GM10248 (cell line): ENCODE data around the gene BTLA.

Experiments used
- CTCF ChIA-PET: fragments of 300-600 bp; sonication (Branson Sonifier 250); formaldehyde crosslinking; extraction: SDS; loops from one replicate; lab custom pipeline; 2021; ENCODE audit warnings: antibody characterized with exemption; lab: Yijun Ruan, JAX
- POLR2A ChIA-PET: fragments of 350-650 bp; sonication (Branson Sonifier 250); formaldehyde crosslinking; extraction: SDS; loops from one replicate; lab custom pipeline; 2020; ENCODE audit warnings: antibody characterized with exemption; lab: Yijun Ruan, JAX
- DNase-seq: peaks from one replicate; pipeline ENCODE4 v3.0.0; 2012; ENCODE audit errors: extremely low spot score
- CTCF ChIP-seq: IDR thresholded peaks from 2 replicates; pipeline ENCODE4 v1.5.1; 2012; ENCODE audit warnings: mild to moderate bottlenecking, low read depth; ENCODE audit errors: extremely low read depth, missing control alignments, control extremely low read depth

The BTLA gene

GRCh38 chr3:112481302-112481721, 18.0 kb downstream of the BTLA start:
- POLR2A ChIA-PET: no interaction called here
- TF ChIP-seq CTCF: no peak
- no peak for DNase-seq
- CTCF ChIA-PET: interaction anchor here (1.0 kb wide), 1 partner anchor 37 kb away, joined by 3 read pairs; no protein-coding TSS in a partner anchor

- TF ChIP-seq CTCF: no peak
- POLR2A ChIA-PET: interaction anchor here (1.2 kb wide), 1 partner anchor 14 kb away, joined by 3 read pairs; no protein-coding TSS in a partner anchor
- DNase-seq: no peak
- CTCF ChIA-PET: interaction anchor here (1.0 to 2.1 kb wide), 4 partner anchors 9 to 366 kb away, joined by 3 to 6 read pairs (median 4); no protein-coding TSS in a partner anchor
Observed at GRCh38 chr3:112477891-112478290, 21.4 kb downstream of the BTLA start.

- POLR2A ChIA-PET: no interaction called here
- no peak for DNase-seq
- no peak for TF ChIP-seq CTCF
- CTCF ChIA-PET: interaction anchor here (1.1 kb wide), 1 partner anchor 25 kb away, joined by 5 read pairs; no protein-coding TSS in a partner anchor
Observed at GRCh38 chr3:112476346-112476745, 22.9 kb downstream of the BTLA start.

- CTCF ChIA-PET: interaction anchor here (0.8 to 1.0 kb wide), 2 partner anchors 14 to 19 kb away, joined by 3 to 4 read pairs; no protein-coding TSS in a partner anchor
- TF ChIP-seq CTCF: no peak
- POLR2A ChIA-PET: no interaction called here
- DNase-seq: no peak
Observed at GRCh38 chr3:112474796-112475195, 24.5 kb downstream of the BTLA start.

- no peak for TF ChIP-seq CTCF
- CTCF ChIA-PET: interaction anchor here (0.7 to 1.4 kb wide), 3 partner anchors 11 to 46 kb away, joined by 3 read pairs; no protein-coding TSS in a partner anchor
- DNase-seq: no peak
- POLR2A ChIA-PET: no interaction called here
Observed at GRCh38 chr3:112472691-112473090, 26.6 kb downstream of the BTLA start.

- no peak for DNase-seq
- POLR2A ChIA-PET: no interaction called here
- CTCF ChIA-PET: interaction anchor here (0.8 to 1.4 kb wide), 2 partner anchors 33 to 34 kb away, joined by 3 read pairs; no protein-coding TSS in a partner anchor
- TF ChIP-seq CTCF: no peak
Observed at GRCh38 chr3:112471596-112472325, 27.5 kb downstream of the BTLA start.
